WERI-Rb-1 (cell line): Measurements from ENCODE around the gene ADCK2.

Experiments
- DNase-seq: peaks from one replicate; pipeline ENCODE4 v3.0.0-alpha.2; 2020
- H3K27ac ChIP-seq: fragments of 250-450 bp; sonication (Bioruptor Pico); 2 replicates; pipeline ENCODE4 v1.5.1; 2020; ENCODE audit warnings: mild to moderate bottlenecking, moderate library complexity
- H3K27me3 ChIP-seq: fragments of 250-450 bp; sonication (Bioruptor Pico); 2 replicates; pipeline ENCODE4 v1.5.1; 2021; ENCODE audit warnings: mild to moderate bottlenecking, low read depth, moderate library complexity; ENCODE audit not compliant: insufficient read depth, severe bottlenecking
- H3K36me3 ChIP-seq: fragments of 250-450 bp; sonication (Bioruptor Pico); 2 replicates; pipeline ENCODE4 v1.5.1; 2020; ENCODE audit warnings: mild to moderate bottlenecking, moderate library complexity
- H3K4me3 ChIP-seq: 2 replicates; pipeline ENCODE4 v1.5.1; 2011; ENCODE audit warnings: low read depth, mild to moderate bottlenecking, control low read depth, low read length
- H3K9me3 ChIP-seq: fragments of 250-450 bp; sonication (Bioruptor Pico); 2 replicates; pipeline ENCODE4 v1.5.1; 2021; ENCODE audit warnings: mild to moderate bottlenecking, moderate library complexity; ENCODE audit not compliant: severe bottlenecking
- TF ChIP-seq, protein P1 (sequence below): IDR thresholded peaks from 2 replicates; pipeline ENCODE4 v1.5.1; 2011; ENCODE audit warnings: low read depth, mild to moderate bottlenecking, control low read depth, inconsistent platforms, low read length

The ADCK2 gene

DNA sequence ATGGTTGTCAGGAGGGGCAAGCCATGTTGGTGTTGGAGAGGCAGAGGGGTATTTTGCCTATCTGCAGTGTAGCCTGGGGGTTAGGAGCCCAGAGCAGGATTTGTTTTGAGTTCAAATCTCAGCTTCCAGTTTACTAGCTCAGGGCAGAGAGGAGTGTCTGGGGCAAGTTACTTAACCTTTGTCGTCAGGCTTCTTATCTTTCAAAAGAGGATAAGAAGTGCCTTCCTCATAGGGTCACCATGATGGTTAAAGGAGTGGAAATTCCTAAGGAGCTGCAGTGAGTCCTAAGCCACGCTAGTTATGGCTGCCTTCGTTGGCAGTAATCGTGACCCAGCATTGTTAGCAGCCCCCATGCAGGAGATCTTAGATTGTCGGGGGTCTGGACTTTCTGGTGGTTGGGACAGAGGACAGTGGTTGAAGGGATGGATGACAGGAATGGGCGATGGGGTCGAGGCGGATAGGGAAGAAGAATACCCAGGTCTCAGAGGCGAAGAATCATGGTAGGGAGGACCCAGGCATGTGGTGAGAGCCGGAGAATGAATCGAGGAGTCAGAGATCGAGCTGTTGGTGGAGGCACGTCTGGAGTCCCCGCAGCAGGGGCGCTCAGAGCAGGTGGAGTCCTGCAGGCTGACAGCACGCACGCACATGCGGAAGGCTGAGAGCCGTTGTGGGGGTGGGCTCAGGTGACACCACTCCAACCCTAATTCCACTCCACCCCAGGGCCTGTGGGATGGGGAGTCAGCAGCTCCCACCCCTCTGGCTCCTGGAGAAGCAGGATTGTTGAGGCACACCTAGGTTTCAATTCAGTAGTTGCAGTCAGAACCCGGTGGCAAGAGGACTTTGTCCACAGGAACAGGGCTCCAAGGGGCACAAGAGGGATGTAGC lies 11.6 kb downstream of the ADCK2 start:
- no peak for DNase-seq
- no peak overlapping the region for H3K27ac ChIP-seq
- no peak overlapping the region for H3K4me3 ChIP-seq
- no peaks in the 10 kb centered on the region for H3K9me3 ChIP-seq
- peaks cover 45% of the 10 kb centered on the region for H3K36me3 ChIP-seq
- H3K27me3 ChIP-seq = no peaks in the 10 kb centered on the region
- TF ChIP-seq, protein P1, sequence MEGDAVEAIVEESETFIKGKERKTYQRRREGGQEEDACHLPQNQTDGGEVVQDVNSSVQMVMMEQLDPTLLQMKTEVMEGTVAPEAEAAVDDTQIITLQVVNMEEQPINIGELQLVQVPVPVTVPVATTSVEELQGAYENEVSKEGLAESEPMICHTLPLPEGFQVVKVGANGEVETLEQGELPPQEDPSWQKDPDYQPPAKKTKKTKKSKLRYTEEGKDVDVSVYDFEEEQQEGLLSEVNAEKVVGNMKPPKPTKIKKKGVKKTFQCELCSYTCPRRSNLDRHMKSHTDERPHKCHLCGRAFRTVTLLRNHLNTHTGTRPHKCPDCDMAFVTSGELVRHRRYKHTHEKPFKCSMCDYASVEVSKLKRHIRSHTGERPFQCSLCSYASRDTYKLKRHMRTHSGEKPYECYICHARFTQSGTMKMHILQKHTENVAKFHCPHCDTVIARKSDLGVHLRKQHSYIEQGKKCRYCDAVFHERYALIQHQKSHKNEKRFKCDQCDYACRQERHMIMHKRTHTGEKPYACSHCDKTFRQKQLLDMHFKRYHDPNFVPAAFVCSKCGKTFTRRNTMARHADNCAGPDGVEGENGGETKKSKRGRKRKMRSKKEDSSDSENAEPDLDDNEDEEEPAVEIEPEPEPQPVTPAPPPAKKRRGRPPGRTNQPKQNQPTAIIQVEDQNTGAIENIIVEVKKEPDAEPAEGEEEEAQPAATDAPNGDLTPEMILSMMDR = no peak

DNA sequence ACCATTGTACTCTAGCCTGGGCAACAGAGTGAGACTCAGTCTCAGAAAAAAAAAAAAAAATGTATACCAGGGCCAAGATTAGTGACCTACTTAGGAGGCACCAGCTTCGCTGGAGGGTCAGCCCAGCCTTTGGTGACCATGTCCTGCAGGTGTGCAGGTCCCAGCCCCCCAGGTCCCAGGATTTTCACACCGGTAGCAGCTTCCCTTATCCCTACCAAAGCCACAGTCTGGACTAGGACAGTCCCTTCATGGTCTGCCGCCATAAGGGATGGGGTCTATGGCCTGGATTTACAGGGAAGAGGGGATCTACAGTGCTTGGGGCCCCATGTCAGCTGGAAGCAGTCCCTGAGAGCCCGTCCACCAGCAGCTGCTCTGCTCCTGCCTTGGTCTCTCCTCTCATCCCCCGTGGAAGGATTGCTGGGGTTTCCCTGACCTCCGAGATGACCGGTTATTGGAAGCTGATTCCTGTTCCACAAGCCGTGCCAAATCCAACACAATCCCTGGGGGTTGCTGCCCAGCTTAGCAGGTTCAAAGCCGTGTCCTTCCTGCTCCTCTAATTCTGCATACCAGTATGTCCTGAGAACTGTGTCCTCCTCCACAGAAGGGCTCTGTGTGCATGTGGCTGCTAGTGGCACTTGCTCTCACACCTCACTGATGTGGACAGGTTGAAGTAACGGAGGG lies 12.8 kb downstream of the ADCK2 start:
- H3K4me3 ChIP-seq = no peak overlapping the region
- no peaks in the 10 kb centered on the region for H3K27me3 ChIP-seq
- DNase-seq = peak; percentile 38
- H3K36me3 ChIP-seq = peaks cover 45% of the 10 kb centered on the region
- H3K27ac ChIP-seq = peak overlapping the region; percentile 35; the same call in 1 of the 2 replicates
- TF ChIP-seq, protein P1 = no peak
- no peaks in the 10 kb centered on the region for H3K9me3 ChIP-seq

DNA sequence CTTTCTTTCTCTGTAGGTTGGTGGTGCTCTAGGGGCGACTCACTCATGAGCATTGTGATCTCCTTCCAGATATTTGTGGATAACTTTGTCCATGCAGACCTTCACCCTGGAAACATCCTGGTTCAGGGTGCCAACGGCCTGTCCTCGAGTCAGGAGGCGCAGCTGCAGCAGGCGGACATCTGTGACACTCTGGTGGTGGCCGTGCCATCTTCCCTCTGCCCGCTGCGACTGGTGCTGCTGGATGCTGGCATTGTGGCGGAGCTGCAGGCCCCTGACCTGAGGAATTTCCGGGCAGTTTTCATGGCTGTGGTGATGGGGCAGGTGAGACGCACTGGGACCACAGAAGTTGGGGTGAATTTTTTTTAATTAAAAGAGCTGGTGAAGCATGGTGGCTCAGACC lies 14.2 kb downstream of the ADCK2 start:
- Histone ChIP-seq H3K4me3 (no peak overlapping the region), H3K27ac (no peak overlapping the region), H3K27me3 (no peaks in the 10 kb centered on the region), H3K9me3 (no peaks in the 10 kb centered on the region), H3K36me3 (peaks cover 39% of the 10 kb centered on the region)
- TF ChIP-seq, protein P1 = no peak
- no peak for DNase-seq

DNA sequence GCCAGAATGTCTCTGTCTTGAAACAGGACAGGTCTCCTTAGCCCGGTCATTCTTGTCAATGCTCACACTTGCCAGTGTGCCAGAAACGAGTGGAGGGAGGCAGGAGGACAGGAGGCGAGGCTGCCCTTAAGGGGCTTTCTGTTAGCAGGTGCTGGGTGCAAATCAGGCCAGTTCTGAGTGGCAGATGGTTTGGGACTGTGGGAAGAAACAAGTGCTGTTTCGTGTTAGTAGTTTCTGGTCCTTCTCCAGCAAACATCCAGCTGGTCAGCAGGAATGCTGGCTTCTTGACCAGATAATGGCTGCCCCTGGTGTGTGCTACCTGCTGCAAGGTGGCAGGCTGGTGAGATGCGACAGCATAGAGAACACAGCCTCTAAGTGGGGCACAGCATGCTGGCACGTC lies 15.6 kb downstream of the ADCK2 start:
- TF ChIP-seq, protein P1 = no peak
- Histone ChIP-seq H3K27ac (no peak overlapping the region), H3K4me3 (no peak overlapping the region), H3K27me3 (no peaks in the 10 kb centered on the region), H3K9me3 (no peaks in the 10 kb centered on the region), H3K36me3 (peaks cover 43% of the 10 kb centered on the region)
- DNase-seq = no peak

DNA sequence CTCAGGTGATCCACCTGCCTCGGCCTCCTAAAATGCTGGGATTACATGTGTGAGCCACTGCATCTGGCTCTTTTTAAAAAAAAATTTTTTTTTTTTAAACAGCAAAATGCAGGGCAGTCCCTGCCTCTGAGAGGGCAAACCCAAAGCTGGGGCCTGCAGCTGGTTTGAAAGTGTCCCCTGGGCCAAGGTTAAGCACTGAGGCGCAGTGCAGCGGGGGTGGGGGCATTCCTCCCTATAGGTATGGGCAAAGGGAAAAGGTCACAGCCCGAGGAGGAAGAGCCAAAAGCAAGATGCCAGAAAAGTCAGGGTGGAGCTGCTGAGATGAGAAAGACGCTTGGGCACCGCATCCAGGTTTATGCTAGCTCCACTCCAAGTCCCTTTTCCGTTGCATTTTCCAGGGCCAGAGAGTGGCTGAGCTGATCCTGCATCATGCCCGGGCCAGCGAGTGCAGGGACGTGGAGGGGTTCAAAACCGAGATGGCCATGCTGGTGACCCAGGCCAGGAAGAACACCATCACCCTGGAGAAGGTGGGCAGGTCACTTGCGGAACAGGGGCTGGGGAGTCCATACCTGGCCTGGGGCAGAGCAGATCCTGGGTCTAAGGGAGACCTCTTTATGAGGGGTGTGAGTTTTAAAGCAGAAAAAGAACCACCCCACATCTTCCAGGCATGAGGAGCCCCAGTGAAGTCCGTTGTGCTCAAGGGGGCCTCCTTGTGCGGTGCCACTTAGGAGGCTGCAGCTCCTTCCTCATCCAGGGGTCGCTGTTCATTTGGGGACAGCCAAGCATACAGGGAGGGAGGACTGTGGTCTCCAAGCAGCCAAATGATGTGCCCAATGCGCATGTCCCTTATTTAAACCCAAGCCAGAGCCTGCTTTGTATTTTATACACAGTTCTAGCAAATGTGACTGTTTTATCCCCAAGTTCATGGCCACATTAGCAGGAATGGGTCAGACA lies 16.7 kb downstream of the ADCK2 start:
- DNase-seq = no peak
- Histone ChIP-seq H3K9me3 (no peaks in the 10 kb centered on the region), H3K36me3 (peaks cover 43% of the 10 kb centered on the region), H3K27me3 (no peaks in the 10 kb centered on the region), H3K27ac (no peak overlapping the region), H3K4me3 (no peak overlapping the region)
- TF ChIP-seq, protein P1 = no peak
